Endothelial cell of umbilical vein (primary cell): ENCODE measurements around the gene C3orf70. TPM values are rescaled to one million over a fixed set of nuclear protein-coding genes. Genes with fewer than 3 reads are reported as not detected.

ENCODE experiments used
- BruUV-seq: library from RNA; stranded (reverse); fragments of 400-500 nt; replicated peaks from 2 replicates; lab custom pipeline; 2021; lab: Mats Ljungman, UMichigan
- CTCF ChIA-PET: fragments of 300-600, 350-600 bp; sonication (Branson Sonifier 250); formaldehyde crosslinking; loops from one replicate; lab custom pipeline; 2021; ENCODE audit warnings: antibody characterized with exemption, inconsistent platforms; lab: Charles Lee
- POLR2A ChIA-PET: fragments of 300-600, 350-600 bp; sonication (Branson Sonifier 250); formaldehyde crosslinking; loops from one replicate; lab custom pipeline; 2021; ENCODE audit warnings: antibody characterized with exemption, inconsistent platforms; lab: Charles Lee
- DNase-seq: peaks from one replicate; pipeline ENCODE4 v3.0.0-alpha.2; 2011; ENCODE audit warnings: low read depth, low spot score
- FAIRE-seq: peaks from 2 replicates; lab custom pipeline; 2011; peaks lifted over from hg19 to GRCh38; lab: Jason Lieb, UNC
- H2AFZ ChIP-seq: 2 replicates; pipeline ENCODE4 v1.6.0; 2012; ENCODE audit warnings: low read depth, low read length, control low read depth, inconsistent platforms
- H3K27ac ChIP-seq: 2 replicates; pipeline ENCODE4 v1.5.1; 2011; ENCODE audit warnings: low read depth, mild to moderate bottlenecking, control low read depth, low read length, moderate library complexity; ENCODE audit not compliant: insufficient read depth
- H3K27me3 ChIP-seq, 2 experiments: 2 replicates each; pipeline versions ENCODE4 v1.6.0 to v1.6.1; 2011; ENCODE audit warnings: low read length in 2 of 2, mixed read lengths in 1 of 2; ENCODE audit not compliant: control insufficient read depth in 2 of 2, insufficient read depth in 2 of 2
- H3K36me3 ChIP-seq, 2 experiments: 2 replicates in 1 of 2; 3 replicates in 1 of 2; pipeline ENCODE4 v1.5.1; 2011; ENCODE audit warnings: low read length in 2 of 2, mild to moderate bottlenecking in 1 of 2, moderate library complexity in 1 of 2; ENCODE audit not compliant: control insufficient read depth in 2 of 2, insufficient read depth in 2 of 2; ENCODE audit errors: extremely low read depth in 1 of 2
- H3K4me1 ChIP-seq: 3 replicates; pipeline ENCODE4 v1.5.1; 2011; ENCODE audit warnings: mild to moderate bottlenecking, low read length; ENCODE audit not compliant: control insufficient read depth, insufficient read depth; ENCODE audit errors: extremely low read depth
- H3K4me2 ChIP-seq: 2 replicates; pipeline ENCODE4 v1.6.1; 2011; ENCODE audit warnings: low read length, control low read depth, mixed read lengths; ENCODE audit not compliant: insufficient read depth
- H3K4me3 ChIP-seq, 3 experiments: fragments of 200-600 bp in 1 of 3; sonication (generic), shearing (Covaris generic) in 1 of 3; replicated peaks in 1 of 3; 2 replicates each; pipeline ENCODE4 v1.5.1; 2011 to 2016; ENCODE audit warnings: control low read depth in 3 of 3, low read length in 3 of 3, mild to moderate bottlenecking in 2 of 3, inconsistent platforms in 1 of 3, low read depth in 1 of 3, moderate library complexity in 1 of 3; ENCODE audit not compliant: insufficient read depth in 1 of 3
- H3K79me2 ChIP-seq: 2 replicates; pipeline ENCODE4 v1.6.0; 2012; ENCODE audit warnings: low read length, inconsistent platforms; ENCODE audit not compliant: control insufficient read depth, insufficient read depth
- H3K9ac ChIP-seq: replicated peaks from 2 replicates; pipeline ENCODE3; 2011; ENCODE audit warnings: low read length, control low read depth; ENCODE audit not compliant: insufficient read depth; ENCODE audit errors: extremely low read depth
- H3K9me1 ChIP-seq: replicated peaks from 3 replicates; pipeline ENCODE4 v1.6.0; 2011; ENCODE audit warnings: mild to moderate bottlenecking, low read length; ENCODE audit not compliant: control insufficient read depth, insufficient read depth; ENCODE audit errors: extremely low read depth
- H3K9me3 ChIP-seq: replicated peaks from 2 replicates; pipeline ENCODE4 v1.5.1; 2012; ENCODE audit warnings: low read length, inconsistent platforms; ENCODE audit not compliant: control insufficient read depth, insufficient read depth
- H4K20me1 ChIP-seq: replicated peaks from 2 replicates; pipeline ENCODE3; 2011; ENCODE audit warnings: mild to moderate bottlenecking, low read length; ENCODE audit not compliant: control insufficient read depth, insufficient read depth; ENCODE audit errors: extremely low read depth
- CTCF ChIP-seq, 2 donors: IDR thresholded peaks; 1 replicate in 1 of 2; 2 replicates in 1 of 2; pipeline ENCODE4 v1.5.1; 2011; ENCODE audit warnings: low read length in 2 of 2, mild to moderate bottlenecking in 2 of 2, moderate library complexity in 2 of 2, control low read depth in 1 of 2, inconsistent platforms in 1 of 2, low read depth in 1 of 2; ENCODE audit not compliant: insufficient read depth in 1 of 2; ENCODE audit errors: extremely low read depth in 1 of 2
- EZH2 ChIP-seq: IDR thresholded peaks from 2 replicates; pipeline ENCODE4 v1.6.1; 2012; ENCODE audit warnings: borderline replicate concordance, low read depth, mild to moderate bottlenecking, moderate library complexity, low read length, inconsistent platforms; ENCODE audit not compliant: severe bottlenecking
- FOS ChIP-seq: IDR thresholded peaks from 2 replicates; pipeline ENCODE4 v1.6.1; 2011; ENCODE audit warnings: mild to moderate bottlenecking, low read length, moderate library complexity, borderline replicate concordance; ENCODE audit not compliant: insufficient read depth
- GATA2 ChIP-seq: IDR thresholded peaks from 2 replicates; pipeline ENCODE4 v1.7.0; 2011; ENCODE audit warnings: low read depth, mild to moderate bottlenecking, moderate library complexity, mixed read lengths, low read length; ENCODE audit not compliant: insufficient read length, insufficient read depth
- JUN ChIP-seq: IDR thresholded peaks from 2 replicates; pipeline ENCODE4 v1.6.1; 2011; ENCODE audit warnings: borderline replicate concordance, low read depth; ENCODE audit not compliant: insufficient read length, insufficient read depth
- MAX ChIP-seq: IDR thresholded peaks from 2 replicates; pipeline ENCODE4 v1.6.1; 2011; ENCODE audit not compliant: insufficient read depth, insufficient read length
- MYC ChIP-seq: IDR thresholded peaks from one replicate; pipeline ENCODE4 v1.6.1; 2011; ENCODE audit warnings: mild to moderate bottlenecking, low read depth, low read length
- POLR2A ChIP-seq: IDR thresholded peaks from 2 replicates; pipeline ENCODE4 v1.6.1; 2012; ENCODE audit warnings: low read depth, mild to moderate bottlenecking, control low read depth, low read length
- POLR2AphosphoS5 ChIP-seq: IDR thresholded peaks from 2 replicates; pipeline ENCODE4 v1.6.1; 2012; ENCODE audit warnings: low read depth, mild to moderate bottlenecking, control low read depth, low read length, moderate library complexity; ENCODE audit not compliant: insufficient read depth
- dilution Hi-C: fragments of 300-500 bp; cut with MboI; formaldehyde crosslinking; loops from one replicate; pipeline ENCODE4 v1.15.0; 2019; ENCODE audit warnings: low sequenced_read_pairs; ENCODE audit not compliant: extremely low pct_ligation_motif_present
- intact Hi-C: fragments of 100-400 bp; cut with micrococcal nuclease; formaldehyde crosslinking; loops from one replicate; pipeline ENCODE4 v1.10.0; 2022
- polyA plus RNA-seq, 4 experiments: library from polyadenylated mRNA; depleted of rRNA in 3 of 4; stranded (reverse) in 3 of 4; unstranded in 1 of 4; fragments of >200 nt; gene quantifications; 2 replicates each; pipeline versions ENCODE4 v1.2.1 to v1.2.3, GENCODE V29; 2011 to 2012; ENCODE audit warnings: missing spikeins in 1 of 4
- total RNA-seq: library from RNA; stranded (reverse); gene quantifications from 2 replicates; pipeline ENCODE4 v1.2.3, GENCODE V29; 2021

C3orf70 gene
- total and polyA plus RNA-seq, 2 donors (not counting 3 experiments of a cell fraction or from before 2014, with no cell fraction given), result 0.08 to 0.20 TPM

GRCh38 chr3:185137821-185138220 is 15.0 kb downstream of the C3orf70 start:
- H3K79me2 ChIP-seq, result no peaks in the 10 kb centered on the region
- dilution Hi-C loops, result no loop called here
- no peaks in the 10 kb centered on the region for H3K9me3 ChIP-seq
- H3K4me2 ChIP-seq, result no peak overlapping the region
- no peaks in the 10 kb centered on the region for H3K36me3 ChIP-seq
- H3K27ac ChIP-seq, result no peak overlapping the region
- BruUV-seq, result no TSS peak
- no peak overlapping the region for H3K9ac ChIP-seq
- H3K4me1 ChIP-seq, result no peaks in the 10 kb centered on the region
- POLR2A ChIA-PET, result no interaction called here
- H3K9me1 ChIP-seq, result no peaks in the 10 kb centered on the region
- CTCF ChIA-PET, result interaction anchor here (1.2 kb wide), 1 partner anchor 14 kb away, joined by 3 read pairs; no protein-coding TSS in a partner anchor
- H3K4me3 ChIP-seq, result no peak overlapping the region
- no peaks in the 10 kb centered on the region for H4K20me1 ChIP-seq
- intact Hi-C loops, result no loop called here
- H2AFZ ChIP-seq, result no peak overlapping the region
- no peak for TF ChIP-seq POLR2AphosphoS5
- no peak for TF ChIP-seq FOS
- no peak for TF ChIP-seq CTCF (IDR thresholded peaks at IDR 0.05; ENCODE audit: extremely low read depth in 1 of 2, insufficient read depth in 1 of 2, low read depth in 1 of 2, low read length in 2 of 2)
- TF ChIP-seq POLR2A, result no peak
- TF ChIP-seq GATA2, result no peak
- TF ChIP-seq EZH2, result no peak
- no peak for TF ChIP-seq MYC
- TF ChIP-seq JUN, result no peak
- no peak for TF ChIP-seq MAX
- DNase-seq (no peak), FAIRE-seq (no peak)
- H3K27me3 ChIP-seq, result no peaks in the 10 kb centered on the region
